HT-29 (cell line): ENCODE results near the gene BACH2. TPM values are rescaled to one million over a fixed set of nuclear protein-coding genes. Genes with fewer than 3 reads are reported as not detected.
"Not testable (repeated sequence)": the region's sequence is repeated elsewhere in the genome, so short reads cannot be mapped to it uniquely, and the experiment has no call there.

ENCODE experiments used
- DNase-seq: peaks from one replicate; pipeline ENCODE4 v3.0.0-alpha.2; 2015; ENCODE audit warnings: low spot score
- total RNA-seq: library from RNA; depleted of rRNA; stranded (reverse); fragments of >200 nt; shearing (Covaris generic); gene quantifications from 2 replicates; pipeline ENCODE4 v1.2.3, GENCODE V29; 2014

BACH2 gene
- total RNA-seq, 1 experiment from 2014 or later: not detected

DNA sequence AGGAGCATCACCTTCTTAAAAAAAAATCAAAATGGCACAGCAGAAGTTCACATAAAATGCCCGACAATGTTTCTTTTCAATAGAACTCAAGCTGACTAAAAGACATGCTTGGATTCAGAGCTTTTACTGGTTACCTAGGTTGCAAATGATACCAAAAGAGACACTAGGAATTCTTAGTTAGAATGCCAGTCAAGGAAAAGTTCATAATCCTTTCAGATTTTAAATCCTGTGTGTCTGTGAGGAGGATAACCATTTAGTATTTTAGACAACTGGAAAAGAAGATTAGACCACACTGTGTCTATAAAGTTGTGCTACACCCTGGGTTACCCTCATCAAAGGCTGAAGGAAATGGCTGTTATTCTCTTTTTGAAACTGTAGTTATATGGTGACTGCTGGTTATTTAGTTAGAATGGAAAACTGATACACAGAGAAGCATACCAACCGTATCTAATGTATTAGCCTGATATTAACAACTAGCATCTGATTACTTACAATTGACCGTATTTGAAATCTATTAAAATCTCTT lies 262.8 kb downstream of the BACH2 start:
- no peak for DNase-seq

GRCh38 chr6:90032489-90033212 lies 264.0 kb downstream of the BACH2 start:
- DNase-seq: not testable (repeated sequence)

DNA sequence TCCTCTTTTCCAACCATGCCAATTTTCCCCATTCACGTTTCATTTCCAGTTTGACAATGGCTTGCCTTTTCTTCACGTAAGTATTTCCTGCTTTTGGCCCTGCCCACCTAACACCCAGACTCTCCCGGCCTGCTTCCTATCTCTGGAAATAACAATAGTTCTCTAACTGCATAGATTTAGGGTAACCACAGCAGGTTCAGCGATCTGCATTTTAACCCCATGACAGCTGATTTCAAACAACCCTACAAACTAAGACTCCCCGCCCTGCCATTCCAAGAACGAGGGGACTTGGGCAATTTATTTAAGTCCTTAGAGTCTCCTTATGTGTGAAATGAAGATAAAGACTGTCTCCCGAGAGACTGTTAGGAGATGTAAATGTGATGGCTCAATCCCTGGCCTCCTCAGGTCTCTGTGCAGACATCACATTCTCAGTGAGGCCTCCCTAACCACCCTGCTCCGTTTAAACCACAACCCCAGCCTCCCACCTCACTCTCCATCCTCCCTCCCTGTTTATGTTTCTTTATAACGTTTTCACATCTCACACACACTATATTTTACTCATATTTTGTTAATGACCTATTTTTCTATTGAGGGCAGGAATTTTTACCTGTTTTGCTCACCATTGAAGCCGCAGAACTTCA lies 267.5 kb downstream of the BACH2 start:
- no peak for DNase-seq

GRCh38 chr6:90028066-90028778 lies 268.4 kb downstream of the BACH2 start:
- no peak for DNase-seq

DNA sequence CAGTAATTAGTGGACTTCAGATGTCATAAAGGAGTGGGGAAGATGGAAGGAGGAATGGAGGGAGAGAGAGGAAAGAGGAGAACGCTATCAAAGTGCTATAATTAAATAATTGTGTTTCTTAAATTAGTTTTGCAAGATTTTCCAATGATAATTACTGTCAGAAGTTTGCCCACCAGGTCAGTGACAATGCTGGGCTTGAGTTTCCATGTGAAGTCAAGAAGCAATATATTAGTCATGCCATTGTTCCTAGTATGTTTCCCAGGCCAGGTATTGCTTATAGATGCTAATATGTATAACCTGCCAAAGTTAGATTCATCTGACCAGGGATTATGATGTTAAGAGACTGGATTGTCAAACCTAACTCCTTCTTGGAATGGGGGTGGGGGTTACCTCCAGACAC lies 270.4 kb downstream of the BACH2 start:
- no peak for DNase-seq

DNA sequence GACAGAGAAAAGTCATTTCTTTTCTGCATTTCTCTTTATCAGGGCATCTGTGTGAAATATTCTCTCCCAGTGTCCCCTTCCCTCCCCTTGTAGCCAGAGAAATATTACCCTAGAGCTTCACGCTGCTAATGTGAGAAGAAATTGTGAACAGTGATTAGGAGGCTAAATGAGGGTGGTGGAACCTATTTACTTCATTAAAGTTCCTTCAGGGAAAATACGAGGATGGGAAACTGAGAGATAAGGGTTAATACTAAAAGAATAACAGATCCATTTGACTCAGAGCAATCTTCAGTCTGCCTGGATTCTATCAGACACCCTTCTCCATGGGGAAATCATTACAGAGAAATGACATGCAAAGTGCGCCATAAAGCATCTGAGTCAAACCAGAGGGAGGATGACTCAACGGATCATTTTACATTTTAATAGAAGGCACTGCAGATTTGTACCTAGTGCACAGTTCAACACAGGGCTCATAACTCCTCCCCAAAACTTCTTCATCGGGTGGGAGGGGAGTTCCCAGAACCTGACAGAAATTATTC lies 271.1 kb downstream of the BACH2 start:
- DNase-seq: no peak

DNA sequence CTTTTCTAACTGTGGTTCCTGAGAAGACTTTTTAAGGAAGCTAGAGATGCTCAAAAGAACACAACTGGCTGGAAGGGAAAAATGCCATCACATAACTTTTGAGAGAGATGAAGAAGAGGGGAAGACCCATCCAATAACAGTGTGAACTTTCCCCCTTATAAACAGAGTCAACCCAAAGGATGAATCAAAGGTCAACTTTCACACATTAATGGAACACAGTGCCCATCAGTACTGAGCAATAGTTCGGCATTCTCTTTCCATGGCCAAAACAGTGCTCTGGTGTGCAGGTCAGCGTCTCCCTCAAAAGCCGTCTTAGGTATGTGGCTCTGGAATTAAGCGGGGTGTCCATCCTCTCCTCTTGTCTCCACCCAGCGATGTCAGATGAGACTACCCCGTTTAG lies 272.0 kb downstream of the BACH2 start:
- no peak for DNase-seq

- no peak for DNase-seq
Observed at GRCh38 chr6:90021711-90022110, 274.9 kb downstream of the BACH2 start.

DNA sequence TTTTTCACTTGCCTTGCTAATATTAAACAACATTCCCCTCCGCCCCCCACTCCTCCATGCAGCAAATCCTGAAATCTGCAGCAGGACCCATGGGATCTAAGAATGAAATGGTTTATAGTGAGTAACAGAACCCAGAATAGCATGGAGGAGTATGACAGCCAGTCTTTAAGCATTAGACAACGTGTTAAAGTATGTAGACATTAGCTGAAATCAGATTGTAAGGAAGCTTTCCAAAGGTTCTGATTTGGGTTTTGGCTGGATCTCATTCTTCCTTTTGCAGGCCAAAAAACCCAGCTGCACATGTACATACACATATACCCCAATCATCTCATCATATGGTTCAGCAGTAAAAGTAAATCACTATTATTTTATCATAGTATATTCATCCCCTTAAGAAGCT lies 275.9 kb downstream of the BACH2 start:
- no peak for DNase-seq

DNA sequence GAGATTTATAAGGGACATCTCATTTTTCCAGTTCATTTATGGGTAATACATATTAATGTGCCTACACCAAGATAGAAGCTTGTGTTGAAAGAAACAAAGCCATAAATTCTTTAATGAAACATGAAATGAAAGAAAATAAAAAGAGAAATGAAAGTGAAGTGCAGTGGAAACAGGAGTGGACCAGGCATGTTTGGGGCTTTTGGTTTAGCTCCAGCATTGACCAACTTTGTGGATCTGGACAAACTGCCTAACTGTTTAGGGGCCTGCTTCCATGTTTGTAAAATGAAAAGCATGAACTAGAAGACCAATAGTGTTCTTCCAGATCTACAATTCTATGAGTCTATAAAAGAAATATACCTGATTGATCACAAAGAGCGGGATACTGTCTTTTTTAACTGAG lies 277.4 kb downstream of the BACH2 start:
- no peak for DNase-seq

GRCh38 chr6:90015883-90016282 lies 280.8 kb downstream of the BACH2 start:
- DNase-seq: no peak

DNA sequence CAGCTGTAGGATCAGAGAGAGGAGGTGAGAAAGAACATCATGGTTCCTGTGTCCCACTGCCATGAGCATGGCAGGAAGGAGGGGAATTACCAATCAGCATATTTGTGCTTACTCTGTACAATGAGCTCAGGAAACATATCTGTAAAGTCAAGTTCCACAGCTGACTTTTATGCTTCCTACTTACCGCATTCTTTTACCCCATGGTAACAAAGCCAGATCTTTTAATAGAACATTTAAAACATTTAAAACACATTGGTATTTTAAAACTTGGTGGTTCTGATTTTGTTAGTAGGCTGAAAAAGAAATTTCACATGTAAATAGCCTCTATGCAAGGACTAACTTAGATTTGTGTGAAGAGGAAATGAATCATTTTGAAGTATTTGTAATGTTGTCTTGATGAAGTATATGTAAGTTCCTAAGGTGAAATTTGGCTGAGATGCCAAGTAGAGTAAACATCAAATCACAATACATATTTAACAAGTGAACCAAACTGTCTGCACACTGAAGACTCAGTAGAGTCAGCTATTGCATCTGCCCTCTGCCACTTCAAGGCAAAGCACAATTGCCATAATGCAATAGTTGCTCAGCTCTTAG lies 287.6 kb downstream of the BACH2 start:
- no peak for DNase-seq

GRCh38 chr6:90008189-90008907 lies 288.3 kb downstream of the BACH2 start:
- no peak for DNase-seq

DNA sequence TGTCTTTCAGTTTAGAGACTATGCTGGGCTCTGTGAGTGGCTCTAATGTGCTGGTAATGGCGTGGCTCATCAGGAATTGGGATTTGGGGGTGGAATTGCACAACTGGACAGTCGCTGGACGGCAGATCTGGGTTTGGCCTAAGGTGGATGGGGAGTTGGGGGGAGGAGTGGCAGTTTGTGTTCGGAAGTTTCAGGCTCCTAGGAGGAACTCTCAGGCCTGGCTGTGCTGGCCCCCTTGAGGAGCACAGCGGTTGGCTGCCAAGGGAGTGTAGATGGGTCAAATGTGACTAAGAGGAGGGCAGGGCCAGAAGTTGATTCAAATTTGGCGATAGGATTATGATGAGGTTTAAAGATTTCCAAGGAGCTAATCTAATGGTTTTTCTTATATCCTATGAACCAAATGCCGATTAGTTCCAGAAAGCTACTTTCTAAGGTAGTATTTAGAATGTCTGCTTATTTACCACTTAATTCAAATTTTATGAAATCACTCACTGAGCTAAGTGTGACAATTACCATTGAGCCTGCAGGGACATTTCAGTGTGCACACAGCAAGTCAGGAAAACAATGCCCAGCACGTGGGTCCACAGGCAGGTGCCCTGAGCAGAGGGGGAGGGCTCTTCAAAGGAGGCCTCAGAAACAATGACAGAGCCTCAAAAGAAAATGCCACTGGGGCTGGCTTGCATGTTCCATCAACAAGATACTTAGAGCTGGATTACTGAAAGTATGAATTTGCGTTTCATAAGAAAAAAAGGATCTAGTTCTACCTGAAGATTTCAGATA lies 291.4 kb downstream of the BACH2 start:
- DNase-seq: no peak

DNA sequence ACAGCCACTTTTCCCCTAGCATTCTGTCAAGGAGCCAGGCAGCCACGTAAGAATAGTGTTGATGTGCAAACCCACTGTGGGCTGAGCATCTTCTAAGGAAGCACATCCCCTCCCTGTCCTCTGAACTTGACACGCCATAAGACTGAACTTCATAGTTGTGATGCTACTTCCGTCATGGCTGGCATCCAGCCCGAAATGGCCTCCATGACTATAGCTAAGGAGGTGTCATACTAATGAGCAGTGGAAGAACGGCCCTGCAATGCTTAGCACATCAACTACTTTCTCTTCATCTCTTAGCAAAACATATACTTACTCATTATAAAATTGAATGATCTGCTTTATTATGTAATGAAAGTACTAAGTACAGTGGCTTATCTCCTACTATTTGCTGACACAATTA lies 292.1 kb downstream of the BACH2 start:
- DNase-seq: no peak

GRCh38 chr6:90003941-90004340 lies 292.7 kb downstream of the BACH2 start:
- no peak for DNase-seq

GRCh38 chr6:90003069-90003795 lies 293.4 kb downstream of the BACH2 start:
- no peak for DNase-seq

DNA sequence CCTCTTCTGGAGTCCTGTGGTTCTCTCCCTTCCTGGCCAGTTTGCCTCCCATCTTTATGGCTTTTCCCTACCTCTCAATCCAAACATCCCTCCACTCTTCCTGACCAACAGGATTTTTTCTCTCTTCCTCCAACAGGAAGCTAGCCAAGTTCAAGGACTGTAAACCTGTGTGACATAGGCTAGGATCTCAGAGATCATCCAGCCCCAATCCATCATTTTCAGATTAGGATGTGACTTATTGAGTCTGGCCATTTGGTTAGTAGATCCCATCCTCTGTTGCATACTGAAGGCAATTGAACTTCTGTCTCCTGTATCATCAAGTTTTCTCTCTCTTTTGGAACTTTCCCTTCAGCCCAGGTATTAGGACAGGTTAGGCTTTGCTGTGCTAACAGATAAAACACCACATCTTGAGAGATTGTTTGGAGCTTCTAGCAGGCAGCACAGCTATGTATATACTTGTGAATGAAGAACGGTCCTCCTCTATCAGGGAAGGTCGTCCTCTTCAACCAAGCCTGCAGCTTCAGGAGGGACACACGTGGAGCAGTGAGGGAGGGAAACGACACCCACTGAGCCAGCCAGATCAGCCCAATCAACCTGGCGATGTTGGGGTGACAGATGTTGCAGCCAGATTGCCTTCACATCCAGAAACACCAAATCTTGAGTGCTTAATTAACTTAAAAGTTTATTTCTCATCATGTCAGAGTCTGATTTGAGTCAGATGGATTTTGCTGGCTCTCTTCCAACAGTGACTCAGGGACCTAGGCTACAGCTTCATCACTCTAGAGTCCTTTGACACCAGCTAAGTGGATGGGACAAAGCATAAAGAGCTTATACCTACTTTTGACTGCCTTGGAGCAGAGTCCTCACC lies 295.5 kb downstream of the BACH2 start:
- DNase-seq: no peak
